GM18951 (cell line): ENCODE data around the gene HMX2.

ENCODE experiments used
- POLR2A ChIP-seq: IDR thresholded peaks from 4 replicates; pipeline ENCODE4 v1.6.1; 2011; ENCODE audit warnings: mild to moderate bottlenecking; ENCODE audit not compliant: insufficient read length, insufficient read depth; ENCODE audit errors: extremely low read depth
- in situ Hi-C: fragments of 300-500 bp; cut with MboI; formaldehyde crosslinking; loops from one replicate; pipeline ENCODE4 v1.12.0; 2022; ENCODE audit warnings: low sequenced_read_pairs, mixed read lengths, inconsistent platforms; ENCODE audit not compliant: unreplicated experiment

HMX2 gene

DNA sequence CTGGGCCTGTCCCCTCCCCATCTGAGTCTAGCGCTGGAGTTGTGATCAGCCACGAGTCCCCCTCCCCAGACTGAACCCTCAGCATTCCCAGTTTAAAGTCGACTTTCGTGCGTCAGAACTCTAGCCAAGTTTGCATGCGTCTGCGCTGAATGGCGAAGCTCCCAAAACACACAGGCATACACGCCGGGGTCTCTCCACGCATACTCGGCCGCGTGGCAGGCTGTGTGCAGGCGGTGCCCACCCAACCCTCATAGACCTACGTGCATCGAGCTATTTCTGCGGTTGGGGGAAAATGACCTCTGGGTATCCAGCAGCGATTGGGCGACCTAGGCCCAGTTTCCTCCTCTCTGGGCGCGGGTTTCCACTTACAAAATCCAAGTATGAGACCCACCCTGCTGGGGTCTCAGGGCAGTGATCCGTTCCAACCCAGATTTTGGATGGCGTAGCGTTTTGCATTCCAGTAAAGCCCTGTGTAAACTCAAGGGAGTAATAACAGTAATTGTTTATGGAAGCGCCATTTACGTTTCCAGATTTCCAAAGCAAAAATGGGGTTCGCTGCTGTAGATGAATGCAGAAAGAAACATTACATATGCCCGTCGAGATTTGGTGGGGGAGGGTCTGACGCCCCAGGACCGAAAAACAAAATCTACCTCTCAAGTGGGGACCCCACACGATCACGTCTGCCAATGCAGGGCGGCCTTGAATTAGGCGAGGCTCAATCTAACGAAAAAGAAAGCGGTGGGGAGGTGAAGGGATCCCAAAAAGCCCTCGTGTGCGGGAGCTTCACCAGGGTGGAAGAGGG, 14.2 kb upstream of the HMX2 start:
- in situ Hi-C loops, result no loop called here
- no peak for TF ChIP-seq POLR2A

DNA sequence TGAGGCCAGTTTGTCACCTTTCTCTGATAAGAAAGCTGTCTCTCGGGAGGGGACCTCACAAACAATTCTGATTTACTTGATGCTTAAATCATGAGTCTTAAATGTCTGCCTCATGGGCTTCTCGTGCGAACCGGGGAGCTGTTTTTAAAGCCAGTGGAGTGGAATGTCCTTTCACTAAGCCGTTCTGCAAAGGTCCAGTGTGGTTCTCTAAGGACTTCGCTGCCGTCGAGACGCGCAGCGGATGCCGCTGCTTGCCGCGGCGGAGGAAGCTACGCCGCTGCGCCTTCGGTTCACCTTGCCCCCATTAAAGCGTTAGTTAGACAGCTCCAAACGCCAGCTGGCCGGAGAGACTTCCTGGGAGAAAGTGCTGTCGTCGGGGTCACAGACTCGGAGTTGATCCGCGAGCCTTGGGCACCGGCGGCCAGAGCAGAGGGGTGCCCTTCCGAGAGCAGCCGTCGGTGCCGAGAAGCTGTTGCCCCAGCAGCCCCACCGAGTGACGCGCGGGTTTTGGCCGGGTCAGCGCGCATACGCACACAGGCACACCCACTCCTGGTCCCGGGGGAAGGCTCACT, 13.5 kb upstream of the HMX2 start:
- in situ Hi-C loops, result no loop called here
- no peak for TF ChIP-seq POLR2A

DNA sequence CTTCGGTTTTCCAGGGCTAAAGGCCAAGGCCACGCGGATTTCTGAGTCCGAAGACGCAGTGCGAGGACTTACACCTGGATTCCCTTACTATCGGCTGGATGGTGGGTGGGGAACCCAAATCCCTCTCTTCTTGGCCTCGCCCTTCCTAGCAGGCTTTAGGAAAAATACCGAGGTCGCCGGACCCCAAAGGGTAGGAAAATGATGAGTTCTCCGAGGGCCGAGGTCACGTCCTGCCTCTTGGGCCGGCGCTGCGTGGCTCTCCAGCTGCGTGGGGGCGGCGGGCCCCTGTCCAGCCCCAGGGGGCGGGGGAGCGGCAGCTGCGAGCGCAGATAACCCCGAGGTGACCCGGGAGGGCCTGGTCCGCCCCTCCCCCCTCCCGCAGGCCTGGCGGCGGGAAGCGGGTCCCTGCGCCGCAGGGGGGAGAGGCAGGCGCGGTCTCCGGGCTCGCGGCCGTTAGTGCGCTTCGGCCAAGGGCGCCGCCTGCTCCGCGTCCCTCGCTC, 13.0 kb upstream of the HMX2 start:
- TF ChIP-seq POLR2A, result no peak
- in situ Hi-C loops, result no loop called here

DNA sequence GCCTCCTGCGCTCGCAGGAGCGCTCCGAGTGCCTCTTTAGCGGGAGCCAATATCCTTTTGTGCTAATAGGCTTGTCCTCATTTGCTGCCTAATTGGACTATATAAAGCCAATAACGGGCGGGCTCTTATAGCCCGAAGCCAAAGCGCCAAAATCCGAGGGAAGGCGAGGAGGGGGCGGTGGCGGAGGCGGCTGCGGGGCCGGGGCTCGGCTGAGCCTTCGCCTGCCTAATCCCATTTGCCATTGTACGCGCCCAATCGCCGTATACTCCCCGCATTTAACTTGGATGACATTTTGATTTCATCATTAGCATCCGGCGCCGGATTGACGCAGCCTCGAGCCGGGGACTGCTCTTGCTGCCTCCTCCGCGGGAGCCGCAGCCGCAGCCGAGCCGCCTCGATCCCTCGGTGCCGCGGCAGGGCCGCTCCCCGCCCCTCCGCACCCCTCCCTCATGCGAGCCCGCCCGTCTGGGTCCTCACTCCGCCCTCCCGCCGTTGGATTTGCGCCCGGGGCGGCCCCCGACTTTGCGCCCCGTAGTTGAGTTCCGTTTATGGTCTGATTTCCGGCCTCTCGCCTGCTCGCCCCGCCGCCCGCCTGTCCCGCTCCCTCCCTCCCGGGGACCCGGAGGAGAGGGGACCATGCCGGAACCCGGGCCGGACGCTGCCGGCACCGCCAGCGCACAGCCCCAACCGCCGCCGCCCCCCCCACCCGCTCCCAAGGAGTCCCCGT, 12.4 kb upstream of the HMX2 start, which contains the start of gene HMX3:
TSS of gene HMX3 (plus strand) at position 556 of the 727 bp plus-strand sequence. CDS start at position 637, 81 bp downstream.
- no peak for TF ChIP-seq POLR2A
- in situ Hi-C loops, result no loop called here

DNA sequence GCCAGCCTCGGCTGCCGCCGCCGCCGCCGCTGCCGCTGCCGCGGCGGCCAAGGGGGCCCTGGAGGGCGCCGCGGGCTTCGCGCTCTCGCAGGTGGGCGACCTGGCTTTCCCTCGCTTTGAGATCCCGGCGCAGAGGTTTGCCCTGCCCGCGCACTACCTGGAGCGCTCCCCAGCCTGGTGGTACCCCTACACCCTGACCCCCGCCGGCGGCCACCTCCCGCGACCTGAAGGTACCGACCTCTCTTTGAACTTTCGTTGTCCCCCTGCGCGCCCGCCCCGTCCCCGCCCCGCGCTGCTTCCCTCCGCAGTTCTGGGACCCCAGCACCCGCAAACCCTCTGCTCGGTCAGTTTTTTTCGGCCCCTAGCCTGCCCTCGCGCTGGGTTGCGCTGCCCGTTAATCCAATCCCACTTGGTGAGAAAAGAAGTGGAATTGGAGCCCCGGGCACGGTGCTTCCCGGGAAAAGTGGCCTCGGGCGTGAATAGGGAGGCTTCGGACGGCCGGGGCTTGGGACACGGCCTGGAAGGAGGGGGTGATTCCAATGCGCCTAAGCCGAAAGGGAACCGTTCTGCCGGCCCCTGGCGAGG, 11.6 kb upstream of the HMX2 start:
- in situ Hi-C loops, result no loop called here

DNA sequence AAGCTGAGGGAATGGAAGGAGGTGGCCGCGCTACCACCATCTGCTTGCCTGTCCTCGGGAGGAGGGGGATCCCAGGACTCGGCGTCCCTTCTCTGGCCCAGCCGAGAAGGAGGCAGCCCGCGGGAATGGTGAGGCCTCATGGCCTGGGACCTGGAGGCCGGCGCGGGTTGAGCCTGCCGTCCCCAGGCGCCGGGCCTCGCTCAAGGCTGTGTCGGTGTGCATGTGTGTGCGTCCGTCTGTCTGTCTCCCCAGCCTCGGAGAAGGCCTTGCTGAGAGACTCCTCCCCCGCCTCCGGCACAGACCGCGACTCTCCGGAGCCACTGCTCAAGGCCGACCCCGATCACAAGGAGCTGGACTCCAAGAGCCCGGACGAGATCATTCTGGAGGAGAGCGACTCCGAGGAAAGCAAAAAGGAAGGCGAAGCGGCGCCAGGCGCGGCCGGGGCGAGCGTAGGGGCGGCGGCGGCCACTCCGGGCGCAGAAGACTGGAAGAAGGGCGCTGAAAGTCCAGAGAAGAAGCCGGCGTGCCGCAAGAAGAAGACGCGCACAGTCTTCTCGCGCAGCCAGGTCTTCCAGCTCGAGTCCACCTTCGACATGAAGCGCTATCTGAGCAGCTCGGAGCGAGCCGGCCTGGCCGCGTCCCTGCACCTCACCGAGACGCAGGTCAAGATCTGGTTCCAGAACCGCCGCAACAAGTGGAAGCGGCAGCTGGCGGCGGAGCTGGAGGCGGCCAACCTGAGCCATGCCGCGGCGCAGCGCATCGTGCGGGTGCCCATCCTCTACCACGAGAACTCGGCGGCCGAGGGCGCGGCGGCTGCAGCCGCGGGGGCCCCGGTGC, 10.9 kb upstream of the HMX2 start:
- no peak for TF ChIP-seq POLR2A
- in situ Hi-C loops, result no loop called here

More for the DNA sequence above, 11.6 kb upstream of the HMX2 start:
- TF ChIP-seq POLR2A, result no peak

DNA sequence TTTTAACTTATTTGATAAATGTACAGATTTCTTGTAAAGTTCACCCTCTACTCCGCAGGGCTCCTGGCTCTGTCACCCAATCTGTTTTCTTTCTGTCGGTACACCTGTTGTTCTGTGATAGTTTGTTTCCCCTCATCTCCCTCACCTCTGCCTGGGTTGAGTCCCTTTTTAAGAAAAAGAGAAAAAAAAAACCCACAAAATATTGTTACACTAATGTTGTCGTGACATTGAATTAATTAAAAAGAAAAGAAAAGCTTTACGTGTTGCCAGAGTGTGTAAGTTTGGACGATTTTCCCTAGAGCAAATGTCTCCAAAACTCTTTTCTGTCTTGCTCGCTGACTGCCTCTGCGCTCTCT, 8.8 kb upstream of the HMX2 start:
- in situ Hi-C loops, result no loop called here
- no peak for TF ChIP-seq POLR2A

DNA sequence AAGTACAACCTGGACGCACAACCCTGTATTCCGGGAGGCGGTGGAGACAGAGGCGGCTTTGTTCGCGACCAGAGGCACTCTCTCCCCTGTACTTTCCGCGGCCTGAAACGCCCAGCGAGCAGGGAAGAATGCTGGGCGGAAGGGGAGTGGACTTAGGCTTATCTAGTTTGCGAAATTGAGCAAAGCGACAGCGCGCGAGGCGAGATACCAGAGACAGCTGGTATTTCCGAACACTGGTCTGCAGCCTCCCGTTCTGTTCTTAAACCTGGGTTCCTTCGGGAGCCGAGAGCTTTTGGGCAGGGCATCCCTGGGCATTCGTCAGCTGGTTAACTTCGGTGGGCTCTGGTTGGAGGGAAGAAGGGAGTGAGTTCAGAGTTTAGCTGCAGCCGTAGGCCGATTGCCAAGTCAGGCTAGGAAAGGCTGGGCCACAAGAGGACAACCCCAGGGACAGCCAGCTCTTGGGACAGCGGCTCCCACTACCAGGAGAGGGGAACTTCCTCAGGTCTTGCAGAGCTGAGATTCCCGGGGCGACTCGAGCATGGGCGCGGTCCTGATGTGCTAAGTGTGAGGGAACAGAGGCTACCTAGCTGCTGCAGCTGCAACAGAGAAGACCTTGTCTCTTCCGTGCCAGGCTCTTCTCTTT, 8.3 kb upstream of the HMX2 start:
- in situ Hi-C loops, result no loop called here
- TF ChIP-seq POLR2A, result no peak

DNA sequence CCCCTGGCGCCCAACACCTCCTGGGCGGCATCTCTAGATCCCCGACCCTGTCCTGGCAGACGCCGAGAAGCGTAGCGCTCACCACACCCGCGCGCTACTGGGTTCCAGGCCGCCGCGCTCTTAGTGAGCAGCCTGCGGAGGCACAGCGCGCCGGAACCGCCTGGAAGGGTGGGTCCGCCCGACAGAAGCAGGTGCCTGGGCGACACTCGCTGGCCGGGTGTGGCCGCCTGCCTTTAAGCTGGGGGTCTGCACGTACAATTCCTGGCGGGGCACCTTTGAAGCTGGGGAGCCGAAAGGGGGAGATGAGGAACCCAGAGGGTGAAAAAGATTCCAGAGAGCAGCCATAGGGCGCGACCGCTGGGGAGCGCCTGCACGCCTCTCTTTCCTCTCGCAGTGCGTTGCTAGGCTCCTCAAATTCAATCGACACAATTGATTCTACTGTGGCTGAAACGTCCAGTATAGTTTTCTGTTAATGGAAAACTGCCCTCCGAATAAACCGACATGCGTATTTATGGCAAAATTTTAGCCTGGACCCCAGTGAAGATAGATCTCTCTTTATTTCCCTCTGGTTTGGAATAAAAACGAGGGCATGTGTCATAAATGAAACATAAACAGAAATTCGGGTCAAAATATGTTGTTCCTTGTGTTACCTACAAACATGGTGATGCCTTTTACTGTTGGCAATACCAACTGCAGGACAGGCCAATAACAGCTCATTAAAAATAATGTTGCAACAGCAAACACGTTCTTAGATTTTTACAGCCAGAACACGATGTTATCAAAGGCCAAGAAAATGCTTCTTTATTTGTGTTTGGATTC, 7.6 kb upstream of the HMX2 start:
- no peak for TF ChIP-seq POLR2A
- in situ Hi-C loops, result no loop called here

DNA sequence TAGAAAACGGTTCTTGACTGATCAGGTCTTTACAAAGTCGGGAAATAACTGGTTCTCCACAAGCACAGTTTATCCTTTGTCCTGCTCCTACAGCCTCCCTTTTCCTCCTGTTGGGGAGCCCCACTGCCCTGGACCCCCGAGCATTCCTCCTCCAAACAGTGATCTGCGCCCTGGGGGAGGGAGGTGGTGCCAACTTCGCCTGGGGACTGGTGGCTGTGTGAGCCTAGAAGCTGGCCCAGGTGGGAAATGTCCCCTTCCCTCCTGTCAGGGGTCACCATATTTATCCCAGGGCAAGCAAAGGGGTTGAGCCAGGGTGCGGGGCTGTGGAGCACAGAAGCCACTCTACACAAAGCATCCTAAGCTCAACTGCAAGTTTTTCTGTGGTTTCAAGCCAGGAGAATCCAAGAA, 6.9 kb upstream of the HMX2 start:
- in situ Hi-C loops, result no loop called here
- no peak for TF ChIP-seq POLR2A
